ENCODE data around the gene FAM222A.

The FAM222A gene

DNA sequence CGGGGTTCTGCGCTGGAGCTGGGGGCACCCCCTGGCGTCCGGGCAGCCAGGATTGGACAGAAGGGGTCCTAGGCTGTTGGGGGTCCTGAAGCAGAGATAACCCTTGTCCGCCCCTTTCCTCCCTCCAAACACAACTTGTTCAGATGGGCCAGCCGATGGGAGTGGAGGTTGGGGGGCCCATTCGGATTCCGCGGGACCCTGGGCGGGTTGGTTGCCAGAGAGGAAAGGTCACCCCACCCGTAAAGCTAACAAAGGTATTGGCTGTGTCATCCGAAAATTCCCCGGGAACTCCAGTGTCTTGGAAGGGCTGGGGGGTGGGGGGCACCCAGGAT lies 1.3 kb downstream of the FAM222A start:
- Histone ChIP-seq H3K36me3 (ENCODE audit: control insufficient read depth, insufficient read depth, low read length, severe bottlenecking) (no peaks in the 10 kb centered on the region), H3K4me3 (ENCODE audit: low read length) (no peak overlapping the region), H3K9ac (ENCODE audit: low read length) (no peak overlapping the region), H3K4me1 (ENCODE audit: control insufficient read depth, insufficient read depth, low read length) (peaks cover 18% of the 10 kb centered on the region), H3K9me3 (ENCODE audit: control insufficient read depth, low read length) (no peaks in the 10 kb centered on the region), H3K27me3 (replicated peaks; ENCODE audit: control insufficient read depth, insufficient read depth, low read length) (peaks cover 44% of the 10 kb centered on the region)
- DNase-seq (ENCODE audit: low read depth), result no peak

GRCh38 chr12:109715310-109716091 lies 1.9 kb downstream of the FAM222A start:
- no peak for DNase-seq (ENCODE audit: low read depth)
- Histone ChIP-seq H3K4me3 (ENCODE audit: low read length) (no peak overlapping the region), H3K27me3 (replicated peaks; ENCODE audit: control insufficient read depth, insufficient read depth, low read length) (peaks cover 47% of the 10 kb centered on the region), H3K9me3 (ENCODE audit: control insufficient read depth, low read length) (no peaks in the 10 kb centered on the region), H3K4me1 (ENCODE audit: control insufficient read depth, insufficient read depth, low read length) (peaks cover 15% of the 10 kb centered on the region), H3K9ac (ENCODE audit: low read length) (no peak overlapping the region), H3K36me3 (ENCODE audit: control insufficient read depth, insufficient read depth, low read length, severe bottlenecking) (no peaks in the 10 kb centered on the region)

GRCh38 chr12:109716092-109716479 lies 2.5 kb downstream of the FAM222A start:
- DNase-seq (ENCODE audit: low read depth), result no peak
- Histone ChIP-seq H3K27me3 (replicated peaks; ENCODE audit: control insufficient read depth, insufficient read depth, low read length) (peaks cover 50% of the 10 kb centered on the region), H3K4me1 (ENCODE audit: control insufficient read depth, insufficient read depth, low read length) (peaks cover 12% of the 10 kb centered on the region), H3K4me3 (ENCODE audit: low read length) (peak overlapping the region; percentile 38), H3K9ac (ENCODE audit: low read length) (peak overlapping the region; percentile 20), H3K36me3 (ENCODE audit: control insufficient read depth, insufficient read depth, low read length, severe bottlenecking) (no peaks in the 10 kb centered on the region), H3K9me3 (ENCODE audit: control insufficient read depth, low read length) (no peaks in the 10 kb centered on the region)

DNA sequence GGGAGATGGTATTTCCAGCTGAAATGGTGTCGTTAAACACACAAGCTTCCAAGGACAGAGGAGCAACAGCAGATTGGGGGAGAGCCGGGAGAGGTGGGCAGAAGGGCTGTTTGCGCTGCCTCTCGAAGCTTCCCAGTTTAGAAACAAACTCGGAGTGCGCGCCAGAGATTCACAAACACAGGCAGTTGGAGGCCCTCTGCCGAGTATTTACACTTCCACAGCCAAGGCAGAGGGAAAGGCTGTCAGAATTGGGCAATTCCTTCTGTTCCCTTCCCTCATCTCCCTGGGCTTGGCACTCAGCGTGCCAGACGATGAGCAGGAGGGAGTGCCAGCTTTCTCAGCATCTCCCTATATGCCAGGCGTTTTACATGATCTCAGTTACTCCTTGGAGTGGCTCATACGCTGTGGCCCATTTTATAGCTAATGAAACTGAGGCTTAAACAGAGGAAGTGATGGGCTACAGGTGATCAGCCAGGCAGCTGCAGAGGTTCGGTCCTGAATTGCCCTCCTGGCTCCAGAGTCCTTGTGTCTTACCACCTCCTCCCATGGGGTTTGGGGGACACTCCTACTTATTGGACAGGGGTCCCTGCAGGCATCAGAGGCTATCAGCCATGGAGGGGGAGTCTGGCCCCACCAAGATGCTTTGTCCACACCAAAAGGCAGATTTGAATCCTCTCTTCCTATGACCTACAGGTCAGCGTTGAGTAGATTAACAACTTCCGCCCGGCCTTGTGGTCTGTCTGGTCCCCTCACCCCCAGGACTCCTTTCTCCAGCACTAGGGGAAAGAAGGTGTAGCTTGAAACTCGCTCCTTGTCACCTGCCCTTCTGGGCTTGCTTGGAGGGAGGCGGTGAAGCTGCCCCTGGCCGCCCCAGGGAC lies 3.1 kb downstream of the FAM222A start:
- H3K4me1 ChIP-seq (ENCODE audit: control insufficient read depth, insufficient read depth, low read length), result peaks cover 12% of the 10 kb centered on the region
- no peak for DNase-seq (ENCODE audit: low read depth)
- H3K27me3 ChIP-seq (replicated peaks; ENCODE audit: control insufficient read depth, insufficient read depth, low read length), result peaks cover 52% of the 10 kb centered on the region
- no peaks in the 10 kb centered on the region for H3K9me3 ChIP-seq (ENCODE audit: control insufficient read depth, low read length)
- H3K36me3 ChIP-seq (ENCODE audit: control insufficient read depth, insufficient read depth, low read length, severe bottlenecking), result no peaks in the 10 kb centered on the region
- peak overlapping the region; percentile 38 for H3K4me3 ChIP-seq (ENCODE audit: low read length)
- H3K9ac ChIP-seq (ENCODE audit: low read length), result peak overlapping the region; percentile 20

DNA sequence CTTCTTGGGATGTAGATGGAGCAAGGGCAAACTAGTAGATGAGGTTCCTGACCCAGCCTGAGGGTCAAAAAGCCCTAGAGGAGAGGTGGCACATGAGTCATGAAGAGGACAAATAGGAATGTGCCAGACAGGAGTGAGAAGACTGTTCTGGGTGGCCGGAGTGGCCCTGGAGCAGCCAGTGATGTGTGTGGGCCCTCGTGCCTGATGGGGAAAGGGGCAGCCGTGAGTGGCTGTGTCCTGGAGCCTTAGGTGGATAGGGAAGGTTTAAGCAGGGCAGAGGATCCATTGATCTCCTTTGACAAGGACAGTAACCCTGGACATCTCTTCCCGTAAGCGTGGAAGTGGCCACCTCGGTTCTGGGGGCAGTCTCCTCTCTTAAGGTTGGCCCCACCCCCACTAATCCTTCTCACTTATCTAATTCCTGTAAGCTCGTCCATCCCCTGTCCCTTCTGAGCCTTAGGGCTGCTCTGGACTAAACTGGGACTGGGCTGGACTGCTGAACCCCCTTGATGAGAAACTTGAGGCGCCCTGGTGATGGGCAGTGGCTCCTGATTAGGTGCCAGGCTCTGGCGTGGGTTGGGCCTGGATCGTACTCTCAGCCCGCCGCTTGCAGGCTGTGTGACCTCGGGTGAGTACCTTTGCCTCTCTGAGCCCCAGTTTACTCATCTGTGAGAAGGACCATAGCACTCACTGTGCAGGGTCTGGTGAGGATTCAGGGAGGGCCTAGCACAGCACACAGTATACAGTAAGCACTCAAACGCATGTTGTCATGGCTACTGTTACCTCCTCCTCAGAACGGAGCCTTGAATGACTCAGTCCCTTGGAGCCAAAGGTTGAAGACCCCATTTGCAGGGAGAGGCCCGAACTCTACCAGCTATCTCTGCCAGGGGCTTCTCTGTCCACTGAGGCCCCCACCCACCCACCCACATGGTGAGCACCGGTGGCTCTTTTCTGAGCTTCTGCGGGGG lies 4.0 kb downstream of the FAM222A start:
- Histone ChIP-seq H3K9ac (ENCODE audit: low read length) (no peak overlapping the region), H3K4me1 (ENCODE audit: control insufficient read depth, insufficient read depth, low read length) (peaks cover 12% of the 10 kb centered on the region), H3K27me3 (replicated peaks; ENCODE audit: control insufficient read depth, insufficient read depth, low read length) (peaks cover 44% of the 10 kb centered on the region), H3K9me3 (ENCODE audit: control insufficient read depth, low read length) (no peaks in the 10 kb centered on the region), H3K36me3 (ENCODE audit: control insufficient read depth, insufficient read depth, low read length, severe bottlenecking) (no peaks in the 10 kb centered on the region), H3K4me3 (ENCODE audit: low read length) (no peak overlapping the region)
- no peak for DNase-seq (ENCODE audit: low read depth)

GRCh38 chr12:109718390-109718789 lies 4.8 kb downstream of the FAM222A start:
- Histone ChIP-seq H3K36me3 (ENCODE audit: control insufficient read depth, insufficient read depth, low read length, severe bottlenecking) (no peaks in the 10 kb centered on the region), H3K9ac (ENCODE audit: low read length) (no peak overlapping the region), H3K27me3 (replicated peaks; ENCODE audit: control insufficient read depth, insufficient read depth, low read length) (peaks cover 41% of the 10 kb centered on the region), H3K9me3 (ENCODE audit: control insufficient read depth, low read length) (no peaks in the 10 kb centered on the region), H3K4me3 (ENCODE audit: low read length) (no peak overlapping the region), H3K4me1 (ENCODE audit: control insufficient read depth, insufficient read depth, low read length) (peaks cover 12% of the 10 kb centered on the region)
- DNase-seq (ENCODE audit: low read depth), result no peak

DNA sequence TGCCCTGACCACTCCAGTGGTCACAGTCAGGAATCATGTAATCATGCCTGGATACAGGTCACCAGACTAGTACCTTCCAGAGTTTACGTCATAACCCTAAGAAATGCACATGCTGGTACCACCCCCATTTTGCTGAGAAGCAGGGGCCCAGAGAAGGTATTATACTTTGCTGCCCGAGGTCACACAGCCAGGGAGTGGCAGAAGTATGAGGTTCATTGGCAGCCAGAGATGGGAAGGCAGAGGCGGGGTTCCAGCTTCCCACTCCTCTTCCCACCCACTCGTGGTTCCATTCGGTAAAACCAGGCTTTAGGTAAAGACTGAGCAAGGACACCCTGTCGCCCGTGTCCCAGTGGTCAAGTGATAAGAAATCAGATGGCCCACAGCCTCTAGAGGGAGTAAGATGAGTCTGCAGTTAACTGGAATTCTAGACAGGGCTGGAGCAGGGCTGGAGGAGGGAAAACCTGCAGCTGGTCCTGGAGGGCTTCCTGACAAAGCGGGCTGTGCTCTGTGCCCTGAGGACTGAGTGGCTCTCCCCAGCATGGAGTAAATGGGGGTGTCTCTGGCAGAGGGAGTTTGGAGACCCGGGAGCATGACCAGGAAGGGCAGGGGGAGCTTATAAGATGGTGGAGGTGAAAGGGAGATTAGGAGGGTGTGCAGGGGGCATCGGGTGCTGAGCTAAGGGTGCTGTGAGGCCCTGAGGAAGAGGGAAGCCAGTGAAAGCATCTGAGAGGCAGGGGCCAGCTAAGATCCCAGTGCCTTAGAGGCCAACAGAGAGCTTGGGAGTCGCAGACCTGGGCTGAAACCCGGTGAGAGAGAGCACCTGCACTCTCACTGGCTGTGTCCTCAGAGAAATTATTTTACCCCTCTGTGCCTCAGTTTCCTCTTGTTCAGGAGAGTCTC lies 5.7 kb downstream of the FAM222A start:
- H3K4me3 ChIP-seq (ENCODE audit: low read length), result no peak overlapping the region
- peak; percentile 22 for DNase-seq (ENCODE audit: low read depth)
- peaks cover 12% of the 10 kb centered on the region for H3K4me1 ChIP-seq (ENCODE audit: control insufficient read depth, insufficient read depth, low read length)

GRCh38 chr12:109720152-109720856 lies 6.7 kb downstream of the FAM222A start:
- no peak for DNase-seq (ENCODE audit: low read depth)
- H3K4me3 ChIP-seq (ENCODE audit: low read length), result no peak overlapping the region

More for the DNA sequence above, 5.7 kb downstream of the FAM222A start:
- Histone ChIP-seq H3K27me3 (replicated peaks; ENCODE audit: control insufficient read depth, insufficient read depth, low read length) (peaks cover 47% of the 10 kb centered on the region), H3K36me3 (ENCODE audit: control insufficient read depth, insufficient read depth, low read length, severe bottlenecking) (no peaks in the 10 kb centered on the region), H3K9me3 (ENCODE audit: control insufficient read depth, low read length) (no peaks in the 10 kb centered on the region), H3K9ac (ENCODE audit: low read length) (no peak overlapping the region)

GRCh38 chr12:109720857-109721189 lies 7.2 kb downstream of the FAM222A start:
- H3K36me3 ChIP-seq (ENCODE audit: control insufficient read depth, insufficient read depth, low read length, severe bottlenecking), result no peaks in the 10 kb centered on the region
- H3K9me3 ChIP-seq (ENCODE audit: control insufficient read depth, low read length), result no peaks in the 10 kb centered on the region
- no peak overlapping the region for H3K4me3 ChIP-seq (ENCODE audit: low read length)
- peaks cover 10% of the 10 kb centered on the region for H3K4me1 ChIP-seq (ENCODE audit: control insufficient read depth, insufficient read depth, low read length)
- no peak overlapping the region for H3K9ac ChIP-seq (ENCODE audit: low read length)
- H3K27me3 ChIP-seq (replicated peaks; ENCODE audit: control insufficient read depth, insufficient read depth, low read length), result peaks cover 52% of the 10 kb centered on the region
- DNase-seq (ENCODE audit: low read depth), result no peak

More at GRCh38 chr12:109720152-109720856, 6.7 kb downstream of the FAM222A start:
- Histone ChIP-seq H3K27me3 (replicated peaks; ENCODE audit: control insufficient read depth, insufficient read depth, low read length) (peaks cover 52% of the 10 kb centered on the region), H3K9ac (ENCODE audit: low read length) (no peak overlapping the region), H3K36me3 (ENCODE audit: control insufficient read depth, insufficient read depth, low read length, severe bottlenecking) (no peaks in the 10 kb centered on the region), H3K4me1 (ENCODE audit: control insufficient read depth, insufficient read depth, low read length) (peaks cover 12% of the 10 kb centered on the region), H3K9me3 (ENCODE audit: control insufficient read depth, low read length) (no peaks in the 10 kb centered on the region)

DNA sequence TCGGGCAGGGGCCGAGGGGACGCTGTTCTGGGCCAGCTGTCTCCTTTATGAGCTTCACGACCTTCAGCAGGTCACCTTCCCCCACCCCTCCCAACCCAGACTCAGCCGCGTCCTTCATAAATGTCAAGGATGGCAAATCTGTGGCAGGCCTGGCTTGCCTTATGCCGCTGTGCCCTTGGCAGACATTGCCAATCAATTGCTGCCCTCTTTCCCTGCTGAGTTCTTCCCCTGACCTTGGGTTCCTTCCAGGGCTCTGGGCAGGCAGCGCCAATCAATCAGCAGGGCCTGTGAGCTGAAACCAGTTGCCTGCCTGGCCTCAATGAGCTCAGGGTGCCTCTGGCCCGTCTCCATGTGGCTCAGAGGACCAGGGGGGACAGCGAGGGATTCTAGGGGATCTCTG lies 7.7 kb downstream of the FAM222A start:
- Histone ChIP-seq H3K4me3 (ENCODE audit: low read length) (no peak overlapping the region), H3K9ac (ENCODE audit: low read length) (no peak overlapping the region), H3K27me3 (replicated peaks; ENCODE audit: control insufficient read depth, insufficient read depth, low read length) (peaks cover 53% of the 10 kb centered on the region), H3K9me3 (ENCODE audit: control insufficient read depth, low read length) (no peaks in the 10 kb centered on the region), H3K36me3 (ENCODE audit: control insufficient read depth, insufficient read depth, low read length, severe bottlenecking) (no peaks in the 10 kb centered on the region), H3K4me1 (ENCODE audit: control insufficient read depth, insufficient read depth, low read length) (peaks cover 6% of the 10 kb centered on the region)
- no peak for DNase-seq (ENCODE audit: low read depth)
